ENCODE measurements around the gene DIPK1B.

- TF ChIP-seq PAX5 (IDR thresholded peaks at IDR 0.05; ENCODE audit: insufficient read depth, low read length, severe bottlenecking) (no peak), POLR2A (IDR thresholded peaks at IDR 0.05; ENCODE audit: low read depth, low read length) (no peak), TAF1 (IDR thresholded peaks at IDR 0.05; ENCODE audit: low read depth, low read length) (no peak), POLR2AphosphoS5 (IDR thresholded peaks at IDR 0.05; ENCODE audit: low read depth, low read length) (no peak), POU2F2 (IDR thresholded peaks at IDR 0.05; ENCODE audit: low read depth, low read length) (no peak)
These were observed 9.1 kb downstream of the DIPK1B start for GRCh38 chr9:136721339-136722092.

All from GM12891 (cell line).